CD4-positive, CD25-positive, alpha-beta regulatory T cell (primary cell): ENCODE results near the gene OR2Z1. TPM values are rescaled to one million over a fixed set of nuclear protein-coding genes. Genes with fewer than 3 reads are reported as not detected.

ENCODE experiments used
- ATAC-seq, 2 donors: fragments of 150-1000 bp; cut with Tn5 transposase; one replicate each; pipeline ENCODE4 v1.10.0; 2021; ENCODE audit warnings: low read depth in 2 of 2, moderate number of reproducible peaks in 2 of 2, moderate library complexity in 1 of 2
- DNase-seq, 3 donors: peaks; one replicate each; pipeline versions ENCODE4 v3.0.0 to v3.0.0-alpha.2; 2012 to 2022; ENCODE audit warnings: mixed read lengths in 1 of 3
- H3K27ac ChIP-seq: one replicate; pipeline ENCODE4 v1.7.0; 2013; ENCODE audit warnings: mild to moderate bottlenecking, low read length; ENCODE audit not compliant: insufficient read depth, poor library complexity, severe bottlenecking
- H3K27me3 ChIP-seq: one replicate; pipeline ENCODE4 v1.7.0; 2013; ENCODE audit warnings: low read length; ENCODE audit not compliant: control insufficient read depth, insufficient read depth
- H3K36me3 ChIP-seq: one replicate; pipeline ENCODE4 v1.7.0; 2013; ENCODE audit warnings: mild to moderate bottlenecking, low read length, moderate library complexity; ENCODE audit not compliant: control insufficient read depth, insufficient read depth
- H3K4me1 ChIP-seq: 2 replicates; pipeline ENCODE4 v1.7.0; 2013; ENCODE audit warnings: mild to moderate bottlenecking, low read length; ENCODE audit not compliant: insufficient read depth, control insufficient read depth, poor library complexity, severe bottlenecking
- H3K4me3 ChIP-seq: one replicate; pipeline ENCODE4 v1.7.0; 2013; ENCODE audit warnings: low read depth, mild to moderate bottlenecking, low read length, moderate library complexity
- H3K9me3 ChIP-seq, 2 experiments: 1 replicate in 1 of 2; 2 replicates in 1 of 2; pipeline ENCODE4 v1.7.0; 2013; ENCODE audit warnings: low read length in 2 of 2, mild to moderate bottlenecking in 1 of 2, moderate library complexity in 1 of 2; ENCODE audit not compliant: control insufficient read depth in 2 of 2
- H3K27ac Mint-ChIP-seq, 3 donors: one replicate each; pipeline ENCODE4 v1.8.0; 2020 to 2022; ENCODE audit warnings: mild to moderate bottlenecking in 3 of 3, mixed read lengths in 3 of 3, moderate library complexity in 2 of 3
- H3K27me3 Mint-ChIP-seq: one replicate; pipeline ENCODE4 v1.8.0; 2022; ENCODE audit warnings: mild to moderate bottlenecking, mixed read lengths
- H3K36me3 Mint-ChIP-seq: one replicate; pipeline ENCODE4 v1.8.0; 2020; ENCODE audit warnings: mixed read lengths
- H3K4me1 Mint-ChIP-seq, 4 donors: one replicate each; pipeline ENCODE4 v1.8.0; 2020 to 2022; ENCODE audit warnings: mixed read lengths in 4 of 4, mild to moderate bottlenecking in 1 of 4
- H3K4me3 Mint-ChIP-seq, 4 donors: one replicate each; pipeline ENCODE4 v1.8.0; 2020 to 2022; ENCODE audit warnings: mild to moderate bottlenecking in 4 of 4, mixed read lengths in 4 of 4, moderate library complexity in 3 of 4
- H3K9me3 Mint-ChIP-seq, 7 donors: one replicate each; pipeline ENCODE4 v1.8.0; 2020 to 2022; ENCODE audit warnings: mixed read lengths in 7 of 7, mild to moderate bottlenecking in 3 of 7, moderate library complexity in 2 of 7
- polyA plus RNA-seq, 4 donors: library from polyadenylated mRNA; unstranded; fragments of 300-500 nt; fragmentation: Illumina TruSeq; gene quantifications; one replicate each; pipeline ENCODE4 v1.2.3, GENCODE V29; 2021
- total RNA-seq: library from RNA; stranded (reverse); gene quantifications from one replicate; pipeline ENCODE4 v1.2.3, GENCODE V29; 2022

OR2Z1 gene
- total and polyA plus RNA-seq, 5 donors from 2014 or later: not detected

GRCh38 chr19:8682931-8683330, 38.5 kb upstream of the OR2Z1 start:
- H3K36me3 ChIP-seq: no peaks in the 10 kb centered on the region
- Mint-ChIP-seq H3K4me1 (peaks cover 0 to 2% (median 0%) of the 10 kb centered on the region in 4 donors), H3K9me3 (peaks cover 0 to 7% (median 1%) of the 10 kb centered on the region in 7 donors), H3K27me3 (peaks cover 7% of the 10 kb centered on the region), H3K4me3 (no peak overlapping the region), H3K36me3 (no peaks in the 10 kb centered on the region), H3K27ac (no peak overlapping the region)
- DNase-seq (no peak), ATAC-seq (no peak)
- no peaks in the 10 kb centered on the region for H3K4me1 ChIP-seq
- H3K27me3 ChIP-seq: no peaks in the 10 kb centered on the region
- H3K4me3 ChIP-seq: no peak overlapping the region
- no peak overlapping the region for H3K27ac ChIP-seq
- no peaks in the 10 kb centered on the region for H3K9me3 ChIP-seq

GRCh38 chr19:8684001-8684902, 37.2 kb upstream of the OR2Z1 start:
- peaks cover 0 to 2% (median 0%) of the 10 kb centered on the region in 4 donors for H3K4me1 Mint-ChIP-seq
- no peaks in the 10 kb centered on the region for H3K36me3 Mint-ChIP-seq
- H3K4me3 ChIP-seq: no peak overlapping the region
- DNase-seq: no peak
- H3K9me3 ChIP-seq: no peaks in the 10 kb centered on the region
- no peak for ATAC-seq
- no peaks in the 10 kb centered on the region for H3K4me1 ChIP-seq
- no peaks in the 10 kb centered on the region for H3K27me3 ChIP-seq
- H3K36me3 ChIP-seq: no peaks in the 10 kb centered on the region
- no peak overlapping the region for H3K4me3 Mint-ChIP-seq
- H3K9me3 Mint-ChIP-seq: peaks cover 0 to 3% (median 0%) of the 10 kb centered on the region in 7 donors
- no peak overlapping the region for H3K27ac Mint-ChIP-seq
- peaks cover 7% of the 10 kb centered on the region for H3K27me3 Mint-ChIP-seq
- H3K27ac ChIP-seq: no peak overlapping the region

- H3K36me3 ChIP-seq: no peaks in the 10 kb centered on the region
- H3K9me3 Mint-ChIP-seq: peaks cover 0 to 3% (median 0%) of the 10 kb centered on the region in 7 donors
- H3K27ac ChIP-seq: no peak overlapping the region
- peaks cover 15% of the 10 kb centered on the region for H3K27me3 Mint-ChIP-seq
- H3K4me3 Mint-ChIP-seq: no peak overlapping the region
- no peak overlapping the region for H3K27ac Mint-ChIP-seq
- H3K4me1 Mint-ChIP-seq: peaks cover 0 to 2% (median 0%) of the 10 kb centered on the region in 4 donors
- ATAC-seq (no peak), DNase-seq (no peak)
- H3K4me3 ChIP-seq: no peak overlapping the region
- H3K36me3 Mint-ChIP-seq: no peaks in the 10 kb centered on the region
- no peaks in the 10 kb centered on the region for H3K4me1 ChIP-seq
- no peaks in the 10 kb centered on the region for H3K27me3 ChIP-seq
- no peaks in the 10 kb centered on the region for H3K9me3 ChIP-seq
These were observed 34.9 kb upstream of the OR2Z1 start for GRCh38 chr19:8686549-8686948.

- Mint-ChIP-seq H3K27ac (no peak overlapping the region), H3K27me3 (peaks cover 28% of the 10 kb centered on the region), H3K36me3 (no peaks in the 10 kb centered on the region), H3K4me1 (no peaks in the 10 kb centered on the region), H3K9me3 (peaks cover 0 to 1% (median 0%) of the 10 kb centered on the region in 7 donors), H3K4me3 (no peak overlapping the region)
- ATAC-seq (no peak), DNase-seq (no peak)
- no peak overlapping the region for H3K4me3 ChIP-seq
- peaks cover 2% of the 10 kb centered on the region for H3K27me3 ChIP-seq
- no peaks in the 10 kb centered on the region for H3K4me1 ChIP-seq
- no peak overlapping the region for H3K27ac ChIP-seq
- H3K9me3 ChIP-seq: no peaks in the 10 kb centered on the region
- no peaks in the 10 kb centered on the region for H3K36me3 ChIP-seq
These were observed 32.5 kb upstream of the OR2Z1 start for GRCh38 chr19:8688930-8689329.

GRCh38 chr19:8690753-8691539, 30.5 kb upstream of the OR2Z1 start:
- DNase-seq (no peak), ATAC-seq (no peak)
- Mint-ChIP-seq H3K27ac (peak overlapping the region in 1 of 3 donors; percentile 1), H3K36me3 (no peaks in the 10 kb centered on the region), H3K9me3 (peaks cover 0 to 1% (median 0%) of the 10 kb centered on the region in 7 donors), H3K27me3 (peaks cover 37% of the 10 kb centered on the region), H3K4me3 (no peak overlapping the region), H3K4me1 (no peaks in the 10 kb centered on the region)
- Histone ChIP-seq H3K4me3 (no peak overlapping the region), H3K36me3 (no peaks in the 10 kb centered on the region), H3K27me3 (peaks cover 2% of the 10 kb centered on the region), H3K9me3 (no peaks in the 10 kb centered on the region), H3K27ac (no peak overlapping the region), H3K4me1 (no peaks in the 10 kb centered on the region)

GRCh38 chr19:8695501-8695900, 25.9 kb upstream of the OR2Z1 start:
- H3K27ac Mint-ChIP-seq: no peak overlapping the region
- H3K27me3 ChIP-seq: peaks cover 2% of the 10 kb centered on the region
- H3K9me3 ChIP-seq: no peaks in the 10 kb centered on the region
- H3K36me3 Mint-ChIP-seq: no peaks in the 10 kb centered on the region
- H3K27ac ChIP-seq: no peak overlapping the region
- peaks cover 0 to 2% (median 0%) of the 10 kb centered on the region in 4 donors for H3K4me1 Mint-ChIP-seq
- no peaks in the 10 kb centered on the region for H3K4me1 ChIP-seq
- no peak for DNase-seq
- H3K9me3 Mint-ChIP-seq: peaks cover 0 to 1% (median 0%) of the 10 kb centered on the region in 7 donors
- no peak overlapping the region for H3K4me3 ChIP-seq
- peaks cover 35% of the 10 kb centered on the region for H3K27me3 Mint-ChIP-seq
- no peak overlapping the region for H3K4me3 Mint-ChIP-seq
- no peak for ATAC-seq
- H3K36me3 ChIP-seq: no peaks in the 10 kb centered on the region

- ATAC-seq (no peak), DNase-seq (no peak)
- no peak overlapping the region for H3K4me3 ChIP-seq
- H3K27ac Mint-ChIP-seq: peak overlapping the region in 1 of 3 donors; percentile 31
- peaks cover 2% of the 10 kb centered on the region for H3K27me3 ChIP-seq
- no peaks in the 10 kb centered on the region for H3K36me3 ChIP-seq
- peaks cover 0 to 1% (median 0%) of the 10 kb centered on the region in 7 donors for H3K9me3 Mint-ChIP-seq
- H3K4me3 Mint-ChIP-seq: no peak overlapping the region
- H3K27ac ChIP-seq: no peak overlapping the region
- H3K4me1 Mint-ChIP-seq: peaks cover 0 to 2% (median 0%) of the 10 kb centered on the region in 4 donors
- no peaks in the 10 kb centered on the region for H3K9me3 ChIP-seq
- peaks cover 33% of the 10 kb centered on the region for H3K27me3 Mint-ChIP-seq
- no peaks in the 10 kb centered on the region for H3K4me1 ChIP-seq
- no peaks in the 10 kb centered on the region for H3K36me3 Mint-ChIP-seq
These were observed 25.5 kb upstream of the OR2Z1 start for GRCh38 chr19:8695911-8696310.
